ENCODE measurements around the gene HSPD1.
"Not testable (repeated sequence)": the region's sequence is repeated elsewhere in the genome, so short reads cannot be mapped to it uniquely, and the experiment has no call there.

The HSPD1 gene

DNA sequence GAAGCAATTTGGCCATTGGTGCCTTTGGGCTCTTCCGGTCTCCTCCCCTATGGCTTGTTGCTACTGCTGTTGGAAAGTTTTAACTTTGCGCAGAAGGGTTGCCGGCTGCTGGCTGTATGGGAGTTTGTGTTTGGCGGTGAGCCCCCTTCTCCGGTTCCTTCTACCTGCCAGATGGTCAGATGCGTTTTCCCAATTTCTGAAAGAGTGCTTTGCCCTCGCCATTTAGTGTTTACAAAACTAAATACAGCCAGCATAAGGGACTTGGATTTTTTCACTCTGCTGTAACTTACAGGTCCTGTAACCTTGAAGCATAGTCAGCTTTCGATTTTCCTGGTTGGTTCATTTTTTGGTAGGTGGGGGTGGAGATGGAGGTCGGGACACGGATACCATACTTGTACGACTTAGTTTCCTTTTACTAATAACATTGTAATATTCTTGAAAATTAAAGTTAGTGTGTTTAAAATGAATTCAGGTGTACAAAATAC is 45.7 kb downstream of the HSPD1 start:
- Histone ChIP-seq H3K9me3 (ENCODE audit: control insufficient read depth, insufficient read depth, low read length) (no peaks in the 10 kb centered on the region), H3K36me3 (ENCODE audit: control insufficient read depth, low read length) (peaks cover 6% of the 10 kb centered on the region), H4K20me1 (ENCODE audit: control insufficient read depth, insufficient read depth, low read depth, low read length) (0 out of 2 replicates have a peak, but pooled peaks cover 4% of the 10 kb centered on the region), H3K27me3 (ENCODE audit: control insufficient read depth, low read length) (no peaks in the 10 kb centered on the region), H3K4me1 (ENCODE audit: control insufficient read depth, low read length) (peaks cover 17% of the 10 kb centered on the region), H3K9me2 (replicated peaks; ENCODE audit: control insufficient read depth, low read length) (no peaks in the 10 kb centered on the region), H3F3A (ENCODE audit: control insufficient read depth, insufficient read depth) (0 out of 2 replicates have a peak, but pooled peaks cover 3% of the 10 kb centered on the region), H3K27ac (ENCODE audit: low read depth, low read length) (peak overlapping the region; percentile 52), H3K4me2 (ENCODE audit: low read length) (peak overlapping the region; percentile 73), H3K79me2 (ENCODE audit: control insufficient read depth, low read length) (peaks cover 57% of the 10 kb centered on the region), H3K4me3 (ENCODE audit: low read length) (peak overlapping the region; percentile 88)
- TF ChIP-seq CTCF (IDR thresholded peaks at IDR 0.05; ENCODE audit: low read depth, low read length, poor library complexity, severe bottlenecking) (no peak), EZH2phosphoT487 (IDR thresholded peaks at IDR 0.05; ENCODE audit: borderline replicate concordance, low read length) (no peak)

DNA sequence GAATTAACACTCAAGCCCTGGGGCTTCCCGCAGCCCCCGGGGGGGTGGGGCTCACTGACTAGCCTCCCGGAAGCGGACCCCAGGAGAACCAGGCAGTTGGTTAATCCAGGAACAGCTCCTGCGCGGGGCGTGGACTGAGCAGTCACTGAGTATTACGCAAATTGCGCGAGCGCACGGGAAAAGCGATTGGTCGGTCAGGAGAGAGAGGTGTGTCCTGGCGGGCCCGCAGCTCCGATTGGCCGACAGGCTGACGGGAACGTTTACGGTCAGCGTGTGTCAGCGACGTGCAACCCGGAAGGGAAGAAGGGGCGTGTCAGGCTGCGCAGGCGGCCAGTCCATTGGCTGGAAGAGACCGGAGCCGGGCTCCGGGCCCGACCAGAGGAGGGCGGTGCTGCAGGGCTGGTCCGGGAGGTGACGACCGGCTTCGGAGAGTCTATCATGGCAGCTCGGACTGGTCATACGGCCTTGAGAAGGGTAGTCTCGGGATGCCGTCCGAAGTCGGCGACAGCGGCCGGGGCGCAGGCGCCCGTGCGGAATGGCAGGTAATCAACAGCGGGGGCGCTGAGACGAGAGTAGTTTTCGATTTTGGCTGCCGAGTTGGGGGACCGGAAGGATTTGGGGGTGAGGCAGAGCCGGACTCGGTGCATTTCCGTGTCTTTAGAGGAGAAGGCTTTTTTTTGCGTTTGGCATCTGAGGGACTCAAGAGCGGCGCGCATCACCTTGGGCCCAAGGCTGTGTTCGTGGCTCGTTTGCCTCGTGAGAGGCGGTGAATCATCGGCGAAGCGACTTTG is 46.3 kb downstream of the HSPD1 start, which contains the start of gene COQ10B:
COQ10B (plus strand) TSS at position 430 of the 791 bp plus-strand sequence; CDS start at position 439, 9 bp downstream.
- Histone ChIP-seq H3K79me2 (ENCODE audit: control insufficient read depth, low read length) (peaks cover 51% of the 10 kb centered on the region), H3K9me3 (ENCODE audit: control insufficient read depth, insufficient read depth, low read length) (no peaks in the 10 kb centered on the region), H3K27me3 (ENCODE audit: control insufficient read depth, low read length) (no peaks in the 10 kb centered on the region), H3K4me2 (ENCODE audit: low read length) (peak within 1 kb of the TSS; percentile 89), H3K9me2 (replicated peaks; ENCODE audit: control insufficient read depth, low read length) (no peaks in the 10 kb centered on the region), H3K27ac (ENCODE audit: low read depth, low read length) (peak within 1 kb of the TSS; percentile 52), H3F3A (ENCODE audit: control insufficient read depth, insufficient read depth) (0 out of 2 replicates have a peak, but pooled peaks cover 2% of the 10 kb centered on the region), H4K20me1 (ENCODE audit: control insufficient read depth, insufficient read depth, low read depth, low read length) (0 out of 2 replicates have a peak, but pooled peaks cover 4% of the 10 kb centered on the region), H3K4me3 (ENCODE audit: low read length) (peak within 1 kb of the TSS; percentile 88), H3K4me1 (ENCODE audit: control insufficient read depth, low read length) (peaks cover 17% of the 10 kb centered on the region), H3K36me3 (ENCODE audit: control insufficient read depth, low read length) (peaks cover 6% of the 10 kb centered on the region)
- peak; percentile 41 for TF ChIP-seq CTCF (IDR thresholded peaks at IDR 0.05; ENCODE audit: low read depth, low read length, poor library complexity, severe bottlenecking)
- no peak for TF ChIP-seq EZH2phosphoT487 (IDR thresholded peaks at IDR 0.05; ENCODE audit: borderline replicate concordance, low read length)

DNA sequence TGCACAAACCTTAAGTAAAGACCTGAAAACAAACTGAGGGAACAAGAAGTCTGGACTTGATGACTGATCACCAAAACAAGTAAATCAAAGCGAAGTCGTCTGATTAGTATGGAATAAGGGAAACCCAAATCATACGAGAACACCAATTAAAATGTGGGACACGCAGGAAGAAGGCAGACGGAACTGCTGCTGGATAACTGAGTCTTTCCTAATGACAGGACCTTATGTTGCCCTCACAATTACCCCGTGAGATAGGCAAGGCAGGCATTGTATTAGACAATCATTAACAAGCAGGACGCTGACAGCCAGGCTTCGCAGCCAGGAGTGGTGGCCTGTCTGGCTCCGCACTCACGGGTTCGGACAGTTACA is 46.9 kb downstream of the HSPD1 start:
- Histone ChIP-seq H3K27me3 (ENCODE audit: control insufficient read depth, low read length) (no peaks in the 10 kb centered on the region), H3K4me1 (ENCODE audit: control insufficient read depth, low read length) (peaks cover 17% of the 10 kb centered on the region), H3K36me3 (ENCODE audit: control insufficient read depth, low read length) (peaks cover 6% of the 10 kb centered on the region), H3K9me3 (ENCODE audit: control insufficient read depth, insufficient read depth, low read length) (no peaks in the 10 kb centered on the region), H3K4me3 (ENCODE audit: low read length) (peak overlapping the region; percentile 88), H3K27ac (ENCODE audit: low read depth, low read length) (peak overlapping the region; percentile 42), H4K20me1 (ENCODE audit: control insufficient read depth, insufficient read depth, low read depth, low read length) (0 out of 2 replicates have a peak, but pooled peaks cover 4% of the 10 kb centered on the region), H3K79me2 (ENCODE audit: control insufficient read depth, low read length) (peaks cover 45% of the 10 kb centered on the region), H3F3A (ENCODE audit: control insufficient read depth, insufficient read depth) (no peaks in the 10 kb centered on the region), H3K4me2 (ENCODE audit: low read length) (peak overlapping the region; percentile 89), H3K9me2 (replicated peaks; ENCODE audit: control insufficient read depth, low read length) (no peaks in the 10 kb centered on the region)
- TF ChIP-seq EZH2phosphoT487 (IDR thresholded peaks at IDR 0.05; ENCODE audit: borderline replicate concordance, low read length) (no peak), CTCF (IDR thresholded peaks at IDR 0.05; ENCODE audit: low read depth, low read length, poor library complexity, severe bottlenecking) (no peak)

- H3K4me2 ChIP-seq (ENCODE audit: low read length); H3F3A ChIP-seq (ENCODE audit: control insufficient read depth, insufficient read depth); H3K4me3 ChIP-seq (ENCODE audit: low read length); H3K36me3 ChIP-seq (ENCODE audit: control insufficient read depth, low read length); H3K9me2 ChIP-seq (replicated peaks; ENCODE audit: control insufficient read depth, low read length); H3K9me3 ChIP-seq (ENCODE audit: control insufficient read depth, insufficient read depth, low read length); H3K27ac ChIP-seq (ENCODE audit: low read depth, low read length); H4K20me1 ChIP-seq (ENCODE audit: control insufficient read depth, insufficient read depth, low read depth, low read length); H3K27me3 ChIP-seq (ENCODE audit: control insufficient read depth, low read length): not testable (repeated sequence)
- Histone ChIP-seq H3K79me2 (ENCODE audit: control insufficient read depth, low read length) (peaks cover 31% of the 10 kb centered on the region), H3K4me1 (ENCODE audit: control insufficient read depth, low read length) (peaks cover 17% of the 10 kb centered on the region)
These were observed 48.7 kb downstream of the HSPD1 start for GRCh38 chr2:197450935-197451358.
